SK-N-SH (cell line): ENCODE data around the gene SUCLG2. TPM values are rescaled to one million over a fixed set of nuclear protein-coding genes. Genes with fewer than 3 reads are reported as not detected.

ENCODE experiments used
- CTCF ChIA-PET: fragments of 300-600, 350-600 bp; formaldehyde crosslinking; extraction: SDS; loops from one replicate; lab custom pipeline; 2021; lab: Yijun Ruan, JAX
- POLR2A ChIA-PET: fragments of 350-600 bp; sonication (Branson Sonifier 250); formaldehyde crosslinking; extraction: SDS; loops from one replicate; lab custom pipeline; 2020; ENCODE audit warnings: antibody characterized with exemption, inconsistent platforms; lab: Yijun Ruan, JAX
- DNase-seq: peaks from one replicate; pipeline ENCODE4 v3.0.0; 2012
- H2AFZ ChIP-seq: fragments of 200-600 bp; sonication (generic); 2 replicates; pipeline ENCODE4 v1.8.1; 2016; ENCODE audit warnings: antibody characterized with exemption, mild to moderate bottlenecking, low read depth
- H3F3A ChIP-seq: fragments of 200-600 bp; sonication (generic); replicated peaks from 2 replicates; pipeline ENCODE3; 2016; ENCODE audit warnings: antibody characterized with exemption, mild to moderate bottlenecking; ENCODE audit not compliant: insufficient read depth
- H3K27ac ChIP-seq, 2 experiments: fragments of 200-500 bp in 1 of 2; fragments of 200-600 bp in 1 of 2; sonication (Bioruptor generic) in 1 of 2; sonication (generic), shearing (Covaris generic) in 1 of 2; 2 replicates each; pipeline versions ENCODE4 v1.5.1 to v1.6.1; 2014 to 2016; ENCODE audit warnings: low read depth in 2 of 2, inconsistent platforms in 1 of 2, low read length in 1 of 2, mild to moderate bottlenecking in 1 of 2, mixed read lengths in 1 of 2
- H3K27me3 ChIP-seq: fragments of 200-600 bp; sonication (generic), shearing (Covaris generic); 2 replicates; pipeline ENCODE4 v1.6.1; 2016; ENCODE audit warnings: mixed run types; ENCODE audit not compliant: insufficient read depth
- H3K36me3 ChIP-seq, 2 experiments: fragments of 200-500 bp in 1 of 2; fragments of 200-600 bp in 1 of 2; sonication (Bioruptor generic) in 1 of 2; sonication (generic) in 1 of 2; replicated peaks in 1 of 2; 2 replicates each; pipeline versions ENCODE3 to v1.5.1; 2014 to 2016; ENCODE audit warnings: low read length in 1 of 2, mild to moderate bottlenecking in 1 of 2; ENCODE audit not compliant: insufficient read depth in 2 of 2, control insufficient read depth in 1 of 2
- H3K4me1 ChIP-seq, 2 experiments: fragments of 200-500 bp in 1 of 2; fragments of 200-600 bp in 1 of 2; sonication (Bioruptor generic) in 1 of 2; sonication (generic), shearing (Covaris generic) in 1 of 2; 2 replicates each; pipeline versions ENCODE4 v1.5.1 to v1.6.1; 2014 to 2016; ENCODE audit warnings: low read depth in 1 of 2, low read length in 1 of 2, mixed run types in 1 of 2; ENCODE audit not compliant: insufficient read depth in 2 of 2, control insufficient read depth in 1 of 2
- H3K4me2 ChIP-seq: fragments of 200-600 bp; sonication (generic), shearing (Covaris generic); 2 replicates; pipeline ENCODE4 v1.6.1; 2017; ENCODE audit warnings: mixed run types
- H3K4me3 ChIP-seq, 2 experiments: fragments of 200-500 bp in 1 of 2; fragments of 200-600 bp in 1 of 2; sonication (Bioruptor generic) in 1 of 2; sonication (generic), shearing (Covaris generic) in 1 of 2; 2 replicates each; pipeline versions ENCODE4 v1.5.1 to v1.8.1; 2014 to 2016; ENCODE audit warnings: low read depth in 2 of 2, inconsistent platforms in 1 of 2, low read length in 1 of 2, mild to moderate bottlenecking in 1 of 2, mixed read lengths in 1 of 2, moderate library complexity in 1 of 2
- H3K79me2 ChIP-seq: fragments of 200-600 bp; sonication (generic); 2 replicates; pipeline ENCODE4 v1.8.1; 2017; ENCODE audit warnings: mild to moderate bottlenecking; ENCODE audit not compliant: insufficient read depth
- H3K9ac ChIP-seq: fragments of 200-600 bp; sonication (generic); 2 replicates; pipeline ENCODE4 v1.6.1; 2017; ENCODE audit warnings: mixed run types
- H3K9me2 ChIP-seq: fragments of 200-600 bp; sonication (generic); 2 replicates; pipeline ENCODE4 v1.6.1; 2017; ENCODE audit warnings: mixed run types
- H3K9me3 ChIP-seq: fragments of 200-600 bp; sonication (generic); 2 replicates; pipeline ENCODE4 v1.6.1; 2017; ENCODE audit warnings: mixed run types, mild to moderate bottlenecking, moderate library complexity
- H4K20me1 ChIP-seq: fragments of 200-600 bp; sonication (generic); 2 replicates; pipeline ENCODE4 v1.6.1; 2017; ENCODE audit warnings: mild to moderate bottlenecking, mixed run types; ENCODE audit not compliant: insufficient read depth
- CHD2 ChIP-seq: fragments of 150-350 bp; IDR thresholded peaks from 2 replicates; pipeline ENCODE4 v1.6.1; 2018; ENCODE audit warnings: low read length; ENCODE audit not compliant: partially characterized antibody
- EZH2phosphoT487 ChIP-seq: fragments of 200-600 bp; sonication (generic); IDR thresholded peaks from 2 replicates; pipeline ENCODE4 v1.6.1; 2017; ENCODE audit warnings: low read depth, mixed run types, mild to moderate bottlenecking, antibody characterized with exemption, moderate library complexity, borderline replicate concordance
- FOSL2 ChIP-seq: IDR thresholded peaks from 2 replicates; pipeline ENCODE4 v1.4.0; 2012; ENCODE audit warnings: low read depth, mild to moderate bottlenecking, moderate library complexity, borderline replicate concordance
- GATA2 ChIP-seq: sonication (generic); formaldehyde crosslinking; IDR thresholded peaks from 2 replicates; pipeline ENCODE4 v1.5.0; 2020; ENCODE audit warnings: mild to moderate bottlenecking, missing genetic modification reagents
- MXI1 ChIP-seq: IDR thresholded peaks from 2 replicates; pipeline ENCODE4 v1.6.1; 2012; ENCODE audit warnings: mild to moderate bottlenecking, low read depth, low read length, improper control_type of control experiment
- NFIC ChIP-seq: IDR thresholded peaks from 2 replicates; pipeline ENCODE4 v1.4.0; 2012; ENCODE audit warnings: borderline replicate concordance
- POLR2AphosphoS5 ChIP-seq: IDR thresholded peaks from 2 replicates; pipeline ENCODE4 v1.6.1; 2012; ENCODE audit warnings: low read depth, low read length
- RAD21 ChIP-seq: IDR thresholded peaks from 2 replicates; pipeline ENCODE4 v1.6.1; 2012; ENCODE audit warnings: mild to moderate bottlenecking, low read length
- RCOR1 ChIP-seq: fragments of 150-350 bp; IDR thresholded peaks from 2 replicates; pipeline ENCODE4 v1.6.1; 2017; ENCODE audit warnings: antibody characterized with exemption, low read length
- RFX5 ChIP-seq: IDR thresholded peaks from 2 replicates; pipeline ENCODE4 v1.6.1; 2012; ENCODE audit warnings: mild to moderate bottlenecking, improper control_type of control experiment, low read length
- RXRA ChIP-seq: IDR thresholded peaks from 2 replicates; pipeline ENCODE4 v1.4.0; 2012; ENCODE audit warnings: low read depth, mild to moderate bottlenecking, borderline replicate concordance
- SIN3A ChIP-seq: IDR thresholded peaks from 2 replicates; pipeline ENCODE4 v1.6.1; 2012; ENCODE audit warnings: low read depth, mild to moderate bottlenecking, low read length, moderate library complexity, borderline replicate concordance
- SMC3 ChIP-seq: IDR thresholded peaks from 2 replicates; pipeline ENCODE4 v1.6.1; 2012; ENCODE audit warnings: low read depth, low read length, improper control_type of control experiment
- TAF1 ChIP-seq: IDR thresholded peaks from 2 replicates; pipeline ENCODE4 v1.6.1; 2012; ENCODE audit warnings: low read depth, mild to moderate bottlenecking, low read length, moderate library complexity, borderline replicate concordance
- TEAD4 ChIP-seq: IDR thresholded peaks from 2 replicates; pipeline ENCODE4 v1.4.0; 2012; ENCODE audit warnings: mild to moderate bottlenecking, borderline replicate concordance; ENCODE audit not compliant: insufficient read depth
- WGBS: methylation state at CpG from one replicate; pipeline ENCODE4 v1.1.6; 2017; ENCODE audit warnings: low lambda C conversion rate; 5-methylcytosine and 5-hydroxymethylcytosine counted together
- polyA plus RNA-seq, 3 experiments: library from polyadenylated mRNA; depleted of rRNA; stranded (reverse); fragments of >200 nt; gene quantifications; 2 replicates each; pipeline ENCODE4 v1.2.3, GENCODE V29; 2012
- TF ChIP-seq, protein P1 (sequence below): IDR thresholded peaks from 2 replicates; pipeline ENCODE4 v1.4.0; 2012; ENCODE audit warnings: low read depth
- TF ChIP-seq, protein P2 (sequence below): IDR thresholded peaks from 2 replicates; pipeline ENCODE4; 2012
- TF ChIP-seq, protein P3 (sequence below): fragments of 150-350 bp; IDR thresholded peaks from 2 replicates; pipeline ENCODE4 v1.6.1; 2017; ENCODE audit warnings: antibody characterized with exemption, low read length, low read depth, borderline replicate concordance
- TF ChIP-seq, protein P4 (sequence below): fragments of 200-600 bp; sonication (generic); IDR thresholded peaks from 2 replicates; pipeline ENCODE4 v1.6.1; 2017; ENCODE audit warnings: antibody characterized with exemption, mild to moderate bottlenecking, moderate library complexity
- TF ChIP-seq, protein P5 (sequence below): fragments of 150-350 bp; IDR thresholded peaks from 2 replicates; pipeline ENCODE4 v1.6.1; 2016; ENCODE audit warnings: mild to moderate bottlenecking, low read depth, low read length

Gene SUCLG2
- polyA plus RNA-seq, 1 of the 3 experiments (the other 2 are of a cell fraction), result 20.2 TPM

DNA sequence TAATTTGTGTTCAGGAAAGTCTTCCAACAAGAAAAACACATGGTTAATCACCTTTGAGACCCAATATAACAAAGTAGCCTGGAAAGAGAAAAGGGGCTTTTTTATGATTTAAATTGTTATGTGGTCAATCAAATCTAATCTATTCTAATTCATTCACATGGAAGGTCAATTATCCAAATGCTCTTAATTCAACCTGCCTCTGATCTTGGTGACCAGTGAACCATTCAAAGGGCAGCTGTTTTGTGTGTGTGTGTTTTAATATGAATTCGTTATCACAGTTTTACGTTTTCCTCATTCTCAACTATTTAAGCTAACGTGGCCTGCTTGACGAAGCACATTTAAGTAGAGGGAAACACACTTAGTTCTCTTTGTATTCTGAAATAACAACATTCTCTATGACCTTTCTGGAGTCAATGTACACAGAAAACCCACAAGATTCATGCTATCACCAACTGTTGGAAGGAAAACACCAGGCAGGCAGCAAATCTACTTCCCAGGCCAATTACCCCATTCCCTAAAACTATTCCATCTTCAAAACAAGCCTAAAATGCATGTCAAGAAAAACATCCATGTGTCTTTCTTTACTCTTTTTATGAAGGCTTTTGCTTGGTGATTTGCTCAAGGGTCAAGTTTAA is 195.4 kb downstream of the SUCLG2 start (continued):
- TF ChIP-seq, protein P1, sequence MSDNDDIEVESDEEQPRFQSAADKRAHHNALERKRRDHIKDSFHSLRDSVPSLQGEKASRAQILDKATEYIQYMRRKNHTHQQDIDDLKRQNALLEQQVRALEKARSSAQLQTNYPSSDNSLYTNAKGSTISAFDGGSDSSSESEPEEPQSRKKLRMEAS, result no peak
- TF ChIP-seq EZH2phosphoT487, result no peak
- TF ChIP-seq RCOR1, result no peak

DNA sequence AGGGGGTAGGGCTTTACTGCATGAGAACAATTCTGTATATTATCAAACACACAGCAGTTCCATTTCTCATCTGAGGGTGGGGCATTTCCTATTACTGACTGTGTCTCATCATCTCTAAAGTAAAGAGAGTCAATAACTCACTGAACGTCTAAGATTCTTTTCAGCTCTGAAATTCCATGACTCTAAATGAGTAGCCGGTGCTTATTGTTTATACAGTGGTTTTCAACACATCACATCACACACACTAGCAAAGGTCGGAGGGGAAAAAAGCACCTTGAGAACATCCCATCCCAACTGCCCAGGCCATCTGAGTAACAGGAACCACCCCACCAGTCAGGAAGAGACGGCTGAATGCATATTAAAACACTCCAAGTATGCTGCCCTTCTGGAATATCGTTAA is 196.0 kb downstream of the SUCLG2 start:
- Histone ChIP-seq H3K27me3 (no peaks in the 10 kb centered on the region), H3K4me3 (no peak overlapping the region), H3K79me2 (no peaks in the 10 kb centered on the region), H4K20me1 (no peaks in the 10 kb centered on the region), H3K9me3 (no peaks in the 10 kb centered on the region), H3K27ac (no peak overlapping the region), H3F3A (peaks cover 20% of the 10 kb centered on the region), H3K36me3 (no peaks in the 10 kb centered on the region), H3K9ac (no peak overlapping the region), H3K4me1 (peaks cover 5 to 24% of the 10 kb centered on the region in 2 experiments), H3K9me2 (no peaks in the 10 kb centered on the region), H3K4me2 (no peak overlapping the region), H2AFZ (no peak overlapping the region)
- no peak for DNase-seq
- CTCF ChIA-PET, result interaction anchor here (0.6 kb wide), 1 partner anchor 1440 kb away, joined by 3 read pairs; no protein-coding TSS in a partner anchor
- TF ChIP-seq POLR2AphosphoS5 (no peak), TAF1 (no peak), RAD21 (no peak), MXI1 (no peak), SIN3A (no peak), NFIC (no peak), GATA2 (CRISPR knock-in tag) (no peak)
- TF ChIP-seq, protein P2, sequence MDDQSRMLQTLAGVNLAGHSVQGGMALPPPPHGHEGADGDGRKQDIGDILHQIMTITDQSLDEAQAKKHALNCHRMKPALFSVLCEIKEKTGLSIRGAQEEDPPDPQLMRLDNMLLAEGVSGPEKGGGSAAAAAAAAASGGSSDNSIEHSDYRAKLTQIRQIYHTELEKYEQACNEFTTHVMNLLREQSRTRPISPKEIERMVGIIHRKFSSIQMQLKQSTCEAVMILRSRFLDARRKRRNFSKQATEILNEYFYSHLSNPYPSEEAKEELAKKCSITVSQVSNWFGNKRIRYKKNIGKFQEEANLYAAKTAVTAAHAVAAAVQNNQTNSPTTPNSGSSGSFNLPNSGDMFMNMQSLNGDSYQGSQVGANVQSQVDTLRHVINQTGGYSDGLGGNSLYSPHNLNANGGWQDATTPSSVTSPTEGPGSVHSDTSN, result no peak
- TF ChIP-seq, protein P1, result no peak
- POLR2A ChIA-PET, result no interaction called here
- whole genome bisulfite sequencing, result 87% methylated on average over 5 of the region's 5 CpGs

DNA sequence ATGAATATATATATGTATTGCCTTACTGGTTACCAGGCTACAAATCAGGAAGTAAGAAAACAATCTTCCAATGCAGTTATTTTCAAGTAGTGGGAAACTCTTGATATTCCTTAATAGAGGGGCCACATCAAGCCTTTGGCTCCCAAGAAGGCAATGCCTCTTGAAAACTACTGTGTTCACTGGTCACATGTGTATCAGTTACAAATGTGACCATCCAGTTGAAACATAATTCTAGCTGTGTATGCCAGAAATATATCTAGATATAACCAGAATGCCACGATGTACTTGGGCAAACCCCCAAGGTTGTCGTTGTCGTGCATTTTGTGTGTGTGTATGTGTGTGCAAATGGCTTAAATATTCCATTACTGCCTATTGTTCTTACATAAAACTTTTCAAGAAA is 200.8 kb downstream of the SUCLG2 start:
- Histone ChIP-seq H3K4me1 (no peaks in the 10 kb centered on the region), H3K9ac (no peak overlapping the region), H3K36me3 (no peaks in the 10 kb centered on the region), H3K27ac (no peak overlapping the region), H3F3A (no peaks in the 10 kb centered on the region), H3K79me2 (no peaks in the 10 kb centered on the region), H3K4me3 (no peak overlapping the region), H2AFZ (no peak overlapping the region), H3K9me3 (no peaks in the 10 kb centered on the region), H3K9me2 (no peaks in the 10 kb centered on the region), H3K4me2 (no peak overlapping the region), H4K20me1 (no peaks in the 10 kb centered on the region), H3K27me3 (no peaks in the 10 kb centered on the region)
- CTCF ChIA-PET, result no interaction called here
- no peak for DNase-seq
- POLR2A ChIA-PET, result no interaction called here
- WGBS, result 96% methylated on average over 3 of the region's 3 CpGs
- TF ChIP-seq, protein P3, sequence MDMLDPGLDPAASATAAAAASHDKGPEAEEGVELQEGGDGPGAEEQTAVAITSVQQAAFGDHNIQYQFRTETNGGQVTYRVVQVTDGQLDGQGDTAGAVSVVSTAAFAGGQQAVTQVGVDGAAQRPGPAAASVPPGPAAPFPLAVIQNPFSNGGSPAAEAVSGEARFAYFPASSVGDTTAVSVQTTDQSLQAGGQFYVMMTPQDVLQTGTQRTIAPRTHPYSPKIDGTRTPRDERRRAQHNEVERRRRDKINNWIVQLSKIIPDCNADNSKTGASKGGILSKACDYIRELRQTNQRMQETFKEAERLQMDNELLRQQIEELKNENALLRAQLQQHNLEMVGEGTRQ, result no peak
- TF ChIP-seq SMC3 (no peak), RAD21 (no peak), RFX5 (no peak), MXI1 (no peak), FOSL2 (no peak), RXRA (no peak), TEAD4 (no peak), POLR2AphosphoS5 (no peak), TAF1 (no peak), CHD2 (no peak)
- TF ChIP-seq, protein P4, sequence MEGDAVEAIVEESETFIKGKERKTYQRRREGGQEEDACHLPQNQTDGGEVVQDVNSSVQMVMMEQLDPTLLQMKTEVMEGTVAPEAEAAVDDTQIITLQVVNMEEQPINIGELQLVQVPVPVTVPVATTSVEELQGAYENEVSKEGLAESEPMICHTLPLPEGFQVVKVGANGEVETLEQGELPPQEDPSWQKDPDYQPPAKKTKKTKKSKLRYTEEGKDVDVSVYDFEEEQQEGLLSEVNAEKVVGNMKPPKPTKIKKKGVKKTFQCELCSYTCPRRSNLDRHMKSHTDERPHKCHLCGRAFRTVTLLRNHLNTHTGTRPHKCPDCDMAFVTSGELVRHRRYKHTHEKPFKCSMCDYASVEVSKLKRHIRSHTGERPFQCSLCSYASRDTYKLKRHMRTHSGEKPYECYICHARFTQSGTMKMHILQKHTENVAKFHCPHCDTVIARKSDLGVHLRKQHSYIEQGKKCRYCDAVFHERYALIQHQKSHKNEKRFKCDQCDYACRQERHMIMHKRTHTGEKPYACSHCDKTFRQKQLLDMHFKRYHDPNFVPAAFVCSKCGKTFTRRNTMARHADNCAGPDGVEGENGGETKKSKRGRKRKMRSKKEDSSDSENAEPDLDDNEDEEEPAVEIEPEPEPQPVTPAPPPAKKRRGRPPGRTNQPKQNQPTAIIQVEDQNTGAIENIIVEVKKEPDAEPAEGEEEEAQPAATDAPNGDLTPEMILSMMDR, result no peak
- TF ChIP-seq, protein P5, sequence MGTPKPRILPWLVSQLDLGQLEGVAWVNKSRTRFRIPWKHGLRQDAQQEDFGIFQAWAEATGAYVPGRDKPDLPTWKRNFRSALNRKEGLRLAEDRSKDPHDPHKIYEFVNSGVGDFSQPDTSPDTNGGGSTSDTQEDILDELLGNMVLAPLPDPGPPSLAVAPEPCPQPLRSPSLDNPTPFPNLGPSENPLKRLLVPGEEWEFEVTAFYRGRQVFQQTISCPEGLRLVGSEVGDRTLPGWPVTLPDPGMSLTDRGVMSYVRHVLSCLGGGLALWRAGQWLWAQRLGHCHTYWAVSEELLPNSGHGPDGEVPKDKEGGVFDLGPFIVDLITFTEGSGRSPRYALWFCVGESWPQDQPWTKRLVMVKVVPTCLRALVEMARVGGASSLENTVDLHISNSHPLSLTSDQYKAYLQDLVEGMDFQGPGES, result no peak
